HUDEP-2 (cell line): ENCODE measurements around the gene BIRC7.
"Not testable (repeated sequence)": the region's sequence is repeated elsewhere in the genome, so short reads cannot be mapped to it uniquely, and the experiment has no call there.

Experiments
- DNase-seq, 76 experiments: peaks; one replicate each; lab custom pipeline; 2025; ENCODE audit not compliant: unreplicated experiment in 76 of 76; lab: John Stamatoyannopoulos, UW

BIRC7 gene

GRCh38 chr20:63206878-63207277, 28.8 kb upstream of the BIRC7 start:
- DNase-seq: no peak

- DNase-seq: no peak
Observed at GRCh38 chr20:63208346-63208909, 27.3 kb upstream of the BIRC7 start.

GRCh38 chr20:63210011-63210605, 25.6 kb upstream of the BIRC7 start:
- DNase-seq: no peak

GRCh38 chr20:63212393-63212730, 23.3 kb upstream of the BIRC7 start:
- no peak for DNase-seq

GRCh38 chr20:63212792-63213191, 22.9 kb upstream of the BIRC7 start:
- no peak for DNase-seq

- no peak for DNase-seq
Observed at GRCh38 chr20:63214514-63214913, 21.2 kb upstream of the BIRC7 start.

- DNase-seq: peak in 27 of 76 experiments; percentile 7 to 39 (median 21)
Observed at GRCh38 chr20:63215101-63216040, 20.3 kb upstream of the BIRC7 start.

- peak in 74 of 76 experiments; percentile 21 to 97 (median 91) for DNase-seq
Observed at GRCh38 chr20:63216041-63216848, 19.5 kb upstream of the BIRC7 start, which contains the start of gene YTHDF1. Gene YTHDF1, minus strand, starts transcription at chr20:63216131. Its CDS starts 239 bp downstream, at chr20:63215892.

- DNase-seq: no peak
Observed at GRCh38 chr20:63216849-63217471, 18.7 kb upstream of the BIRC7 start.

- no peak for DNase-seq
Observed at GRCh38 chr20:63217706-63218105, 18.0 kb upstream of the BIRC7 start.

- no peak for DNase-seq
Observed at GRCh38 chr20:63218701-63219446, 16.8 kb upstream of the BIRC7 start.

- DNase-seq: no peak
Observed at GRCh38 chr20:63219447-63219821, 16.3 kb upstream of the BIRC7 start.

- DNase-seq: no peak
Observed at GRCh38 chr20:63219866-63220521, 15.7 kb upstream of the BIRC7 start.

GRCh38 chr20:63220696-63221399, 14.9 kb upstream of the BIRC7 start:
- no peak for DNase-seq

- DNase-seq: not testable (repeated sequence)
Observed at GRCh38 chr20:63221400-63222053, 14.2 kb upstream of the BIRC7 start.

GRCh38 chr20:63222541-63222940, 13.2 kb upstream of the BIRC7 start:
- no peak for DNase-seq

GRCh38 chr20:63223121-63223825, 12.4 kb upstream of the BIRC7 start:
- peak in 26 of 76 experiments; percentile 2 to 59 (median 22) for DNase-seq
